ENCODE data around the gene CASZ1. TPM values are rescaled to one million over a fixed set of nuclear protein-coding genes. Genes with fewer than 3 reads are reported as not detected.
A peak's percentile ranks its signal among the peaks of the same experiment; 100 is the strongest.

The CASZ1 gene
- total and polyA plus RNA-seq, 9 of the 15 experiments (the other 6 are each of a cell fraction or from before 2014, with no cell fraction given): 0.01 to 4.0 (median 0.76) TPM; not detected in 1

GRCh38 chr1:10617318-10617717 is 179.1 kb downstream of the CASZ1 start (continued):
- no peak for TF ChIP-seq TFE3 (CRISPR knock-in tag; IDR thresholded peaks at IDR 0.05)
- no peak for TF ChIP-seq ZMIZ1 (IDR thresholded peaks at IDR 0.05; ENCODE audit: low read depth in 2 of 2, low read length in 2 of 2)
- TF ChIP-seq NBN (IDR thresholded peaks at IDR 0.05; ENCODE audit: low read depth): no peak

GRCh38 chr1:10616696-10617095 is 179.8 kb downstream of the CASZ1 start:
- 0 out of 4 replicates have a peak overlapping the region, but pooled peaks of 1 of the 2 experiments have one; percentile 3 for H3K9ac ChIP-seq (ENCODE audit: insufficient read depth in 1 of 2, low read depth in 2 of 2, low read length in 2 of 2)
- BruUV-seq (replicated peaks): no TSS peak
- H3K4me3 ChIP-seq: no peak overlapping the region
- DNase-seq (ENCODE audit: extremely low read depth in 1 of 4, low spot score in 3 of 4) (no peak), ATAC-seq (no peak), FAIRE-seq (no peak)
- H3K27ac ChIP-seq (ENCODE audit: extremely low read depth, low read depth, low read length): no peak overlapping the region
- WGBS (ENCODE audit: insufficient coverage, low coverage, missing lambda C conversion rate): 82% methylated on average over 15 of the region's 15 CpGs
- peaks cover 6% of the 10 kb centered on the region; the same call in 2 of the 3 replicates for H3K36me3 ChIP-seq (ENCODE audit: control insufficient read depth, insufficient read depth, low read length)
- H2AFZ ChIP-seq (ENCODE audit: low read depth, low read length): no peak overlapping the region
- no peaks in the 10 kb centered on the region for H3K27me3 ChIP-seq (ENCODE audit: control insufficient read depth in 2 of 2, insufficient read depth in 2 of 2, low read length in 2 of 2)
- intact Hi-C loops (cut with micrococcal nuclease): no loop called here
- no peak for TF ChIP-seq ZNF124 (CRISPR knock-in tag; IDR thresholded peaks at IDR 0.05)
- no peaks in the 10 kb centered on the region for H3K4me1 ChIP-seq (replicated peaks in 1 of 2; ENCODE audit: control insufficient read depth in 2 of 2, insufficient read depth in 2 of 2, low read length in 2 of 2)
- no peaks in the 10 kb centered on the region for H3K9me3 ChIP-seq (replicated peaks; ENCODE audit: control insufficient read depth, insufficient read depth, low read depth, low read length)
- no peak overlapping the region for H3K4me2 ChIP-seq (ENCODE audit: insufficient read depth, low read length)
- H3K9me1 ChIP-seq (ENCODE audit: control insufficient read depth, insufficient read depth, low read length): no peaks in the 10 kb centered on the region
- H3K79me2 ChIP-seq (ENCODE audit: control insufficient read depth, insufficient read depth, low read length): no peaks in the 10 kb centered on the region
- POLR2A ChIA-PET: no interaction called here
- CTCF ChIA-PET (ENCODE audit: low intra/inter-chr PET ratio): no interaction called here
- 0 out of 2 replicates have a peak, but pooled peaks cover 21% of the 10 kb centered on the region for H4K20me1 ChIP-seq (replicated peaks; ENCODE audit: control insufficient read depth, insufficient read depth, low read length)
- in situ Hi-C loops (cut with MboI): no loop called here
